ENCODE data around the gene ADAMTS17. TPM values are rescaled to one million over a fixed set of nuclear protein-coding genes. Genes with fewer than 3 reads are reported as not detected.

The ADAMTS17 gene
- total RNA-seq, 1 experiment from 2014 or later, result 3.2 TPM

- ChIA-PET CTCF (no interaction called here), POLR2A (ENCODE audit: unreplicated experiment) (no interaction called here)
- Histone ChIP-seq H3K4me2 (no peak overlapping the region), H3K9me2 (ENCODE audit: insufficient read depth) (no peaks in the 10 kb centered on the region), H3K4me3 (no peak overlapping the region), H3K9me3 (ENCODE audit: insufficient read depth, low read depth) (no peaks in the 10 kb centered on the region), H2AFZ (no peak overlapping the region), H3K27ac (no peak overlapping the region), H4K20me1 (ENCODE audit: insufficient read depth) (no peaks in the 10 kb centered on the region), H3F3A (ENCODE audit: insufficient read depth, low read depth) (no peaks in the 10 kb centered on the region), H3K79me2 (ENCODE audit: low read depth) (no peaks in the 10 kb centered on the region), H3K27me3 (ENCODE audit: insufficient read depth, low read depth) (peaks cover 30% of the 10 kb centered on the region), H3K36me3 (ENCODE audit: low read depth) (no peaks in the 10 kb centered on the region), H3K4me1 (replicated peaks; ENCODE audit: insufficient read depth) (no peaks in the 10 kb centered on the region)
- intact Hi-C loops (cut with micrococcal nuclease; ENCODE audit: unreplicated experiment), result no loop called here
- DNase-seq, result no peak
- TF ChIP-seq EZH2 (IDR thresholded peaks at IDR 0.05; ENCODE audit: low read depth), result no peak
- no TSS peak for BruUV-seq (replicated peaks)
These were observed 282.7 kb downstream of the ADAMTS17 start for GRCh38 chr15:100059094-100059493.

GRCh38 chr15:100058458-100058857 is 283.3 kb downstream of the ADAMTS17 start:
- Histone ChIP-seq H3K79me2 (ENCODE audit: low read depth) (no peaks in the 10 kb centered on the region), H3K9me3 (ENCODE audit: insufficient read depth, low read depth) (no peaks in the 10 kb centered on the region), H3K4me3 (no peak overlapping the region), H4K20me1 (ENCODE audit: insufficient read depth) (no peaks in the 10 kb centered on the region), H3K9me2 (ENCODE audit: insufficient read depth) (no peaks in the 10 kb centered on the region), H3K36me3 (ENCODE audit: low read depth) (no peaks in the 10 kb centered on the region), H3K4me2 (no peak overlapping the region), H2AFZ (no peak overlapping the region), H3K27ac (no peak overlapping the region), H3K27me3 (ENCODE audit: insufficient read depth, low read depth) (peaks cover 30% of the 10 kb centered on the region), H3F3A (ENCODE audit: insufficient read depth, low read depth) (no peaks in the 10 kb centered on the region), H3K4me1 (replicated peaks; ENCODE audit: insufficient read depth) (no peaks in the 10 kb centered on the region)
- no TSS peak for BruUV-seq (replicated peaks)
- ChIA-PET POLR2A (ENCODE audit: unreplicated experiment) (no interaction called here), CTCF (no interaction called here)
- TF ChIP-seq, protein P1, sequence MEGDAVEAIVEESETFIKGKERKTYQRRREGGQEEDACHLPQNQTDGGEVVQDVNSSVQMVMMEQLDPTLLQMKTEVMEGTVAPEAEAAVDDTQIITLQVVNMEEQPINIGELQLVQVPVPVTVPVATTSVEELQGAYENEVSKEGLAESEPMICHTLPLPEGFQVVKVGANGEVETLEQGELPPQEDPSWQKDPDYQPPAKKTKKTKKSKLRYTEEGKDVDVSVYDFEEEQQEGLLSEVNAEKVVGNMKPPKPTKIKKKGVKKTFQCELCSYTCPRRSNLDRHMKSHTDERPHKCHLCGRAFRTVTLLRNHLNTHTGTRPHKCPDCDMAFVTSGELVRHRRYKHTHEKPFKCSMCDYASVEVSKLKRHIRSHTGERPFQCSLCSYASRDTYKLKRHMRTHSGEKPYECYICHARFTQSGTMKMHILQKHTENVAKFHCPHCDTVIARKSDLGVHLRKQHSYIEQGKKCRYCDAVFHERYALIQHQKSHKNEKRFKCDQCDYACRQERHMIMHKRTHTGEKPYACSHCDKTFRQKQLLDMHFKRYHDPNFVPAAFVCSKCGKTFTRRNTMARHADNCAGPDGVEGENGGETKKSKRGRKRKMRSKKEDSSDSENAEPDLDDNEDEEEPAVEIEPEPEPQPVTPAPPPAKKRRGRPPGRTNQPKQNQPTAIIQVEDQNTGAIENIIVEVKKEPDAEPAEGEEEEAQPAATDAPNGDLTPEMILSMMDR (conservative IDR thresholded peaks at IDR 0.05), result no peak
- TF ChIP-seq EZH2 (IDR thresholded peaks at IDR 0.05; ENCODE audit: low read depth), result no peak
- no peak for DNase-seq
- intact Hi-C loops (cut with micrococcal nuclease; ENCODE audit: unreplicated experiment), result no loop called here

DNA sequence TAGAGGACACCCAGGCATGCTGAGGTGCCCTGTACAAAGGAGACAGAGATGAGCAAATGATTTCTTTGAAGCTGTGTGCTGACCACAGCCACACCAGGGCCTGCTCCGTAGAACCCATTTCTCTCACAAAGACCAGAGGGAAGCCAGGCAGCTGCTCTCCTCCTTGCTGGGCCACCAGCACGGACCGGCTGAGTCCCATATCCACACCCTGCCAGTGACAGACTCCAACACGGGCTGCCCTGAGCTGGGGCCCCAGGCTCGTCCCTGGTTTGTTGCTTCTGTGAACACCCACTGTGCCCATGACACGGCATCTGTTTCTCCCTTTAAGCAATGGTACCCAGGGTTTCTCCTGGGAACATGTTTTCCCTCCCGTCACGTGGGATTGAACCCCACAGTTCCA is 284.5 kb downstream of the ADAMTS17 start:
- Histone ChIP-seq H2AFZ (no peak overlapping the region), H3F3A (ENCODE audit: insufficient read depth, low read depth) (no peaks in the 10 kb centered on the region), H4K20me1 (ENCODE audit: insufficient read depth) (no peaks in the 10 kb centered on the region), H3K9me3 (ENCODE audit: insufficient read depth, low read depth) (no peaks in the 10 kb centered on the region), H3K4me1 (replicated peaks; ENCODE audit: insufficient read depth) (no peaks in the 10 kb centered on the region), H3K27ac (no peak overlapping the region), H3K79me2 (ENCODE audit: low read depth) (no peaks in the 10 kb centered on the region), H3K4me3 (no peak overlapping the region), H3K27me3 (ENCODE audit: insufficient read depth, low read depth) (peaks cover 30% of the 10 kb centered on the region), H3K36me3 (ENCODE audit: low read depth) (no peaks in the 10 kb centered on the region), H3K4me2 (no peak overlapping the region), H3K9me2 (ENCODE audit: insufficient read depth) (no peaks in the 10 kb centered on the region)
- ChIA-PET POLR2A (ENCODE audit: unreplicated experiment) (no interaction called here), CTCF (no interaction called here)
- no peak for TF ChIP-seq EZH2 (IDR thresholded peaks at IDR 0.05; ENCODE audit: low read depth)
- TF ChIP-seq, protein P1 (conservative IDR thresholded peaks at IDR 0.05), result no peak
- no TSS peak for BruUV-seq (replicated peaks)
- intact Hi-C loops (cut with micrococcal nuclease; ENCODE audit: unreplicated experiment), result no loop called here
- no peak for DNase-seq

DNA sequence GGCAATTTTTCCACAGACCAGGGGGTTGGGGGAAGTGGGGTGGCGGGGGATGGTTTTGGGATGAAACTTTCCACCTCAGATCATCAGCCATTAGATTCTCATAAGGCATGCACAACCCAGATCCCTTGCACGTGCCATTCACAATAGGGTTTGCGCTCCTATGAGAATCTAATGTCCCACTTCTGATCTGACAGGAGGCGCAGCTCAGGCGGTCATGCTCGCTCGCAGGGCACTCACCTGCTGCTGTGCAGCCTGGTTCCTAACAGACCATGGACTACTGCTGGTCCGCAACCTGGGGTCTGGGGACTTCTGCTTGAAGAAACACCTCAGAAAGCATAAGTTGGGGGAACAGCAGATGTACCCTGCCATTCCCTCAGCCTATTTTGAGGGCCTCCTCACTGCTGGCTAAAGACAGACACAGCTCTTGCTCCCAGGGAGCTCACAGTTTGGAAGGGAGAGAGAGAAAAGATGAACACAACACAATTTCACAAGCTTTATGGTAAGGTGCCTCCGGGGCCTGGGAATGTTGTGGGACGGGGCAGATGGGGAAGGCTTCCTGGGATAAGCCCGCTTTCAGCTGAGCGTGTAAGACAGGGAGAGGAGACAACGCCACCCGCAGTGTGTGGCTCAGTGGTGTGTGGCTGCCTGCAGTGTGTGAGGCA is 285.2 kb downstream of the ADAMTS17 start:
- intact Hi-C loops (cut with micrococcal nuclease; ENCODE audit: unreplicated experiment), result no loop called here
- no peaks in the 10 kb centered on the region for H3F3A ChIP-seq (ENCODE audit: insufficient read depth, low read depth)

More for the DNA sequence above, 285.2 kb downstream of the ADAMTS17 start:
- Histone ChIP-seq H3K9me2 (ENCODE audit: insufficient read depth) (no peaks in the 10 kb centered on the region), H4K20me1 (ENCODE audit: insufficient read depth) (no peaks in the 10 kb centered on the region), H3K36me3 (ENCODE audit: low read depth) (no peaks in the 10 kb centered on the region), H3K4me2 (no peak overlapping the region), H3K9me3 (ENCODE audit: insufficient read depth, low read depth) (no peaks in the 10 kb centered on the region), H3K4me1 (replicated peaks; ENCODE audit: insufficient read depth) (no peaks in the 10 kb centered on the region), H3K4me3 (no peak overlapping the region), H3K27me3 (ENCODE audit: insufficient read depth, low read depth) (peaks cover 30% of the 10 kb centered on the region), H3K27ac (no peak overlapping the region), H2AFZ (no peak overlapping the region), H3K79me2 (ENCODE audit: low read depth) (no peaks in the 10 kb centered on the region)
- BruUV-seq (replicated peaks), result no TSS peak
- TF ChIP-seq, protein P1 (conservative IDR thresholded peaks at IDR 0.05), result no peak
- no peak for TF ChIP-seq EZH2 (IDR thresholded peaks at IDR 0.05; ENCODE audit: low read depth)
- ChIA-PET CTCF (no interaction called here), POLR2A (ENCODE audit: unreplicated experiment) (interaction anchor here (0.7 kb wide), 1 partner anchor 57 kb away, joined by 26 read pairs; no protein-coding TSS in a partner anchor)
- no peak for DNase-seq
